H1 (cell line): Measurements from ENCODE around the gene KIAA1755. TPM values are rescaled to one million over a fixed set of nuclear protein-coding genes. Genes with fewer than 3 reads are reported as not detected.

Source experiments
- BRCA1 ChIP-seq: IDR thresholded peaks from 2 replicates; pipeline ENCODE4 v1.6.1; 2012; ENCODE audit warnings: low read depth, low read length, improper control_type of control experiment
- CTBP2 ChIP-seq: IDR thresholded peaks from 2 replicates; pipeline ENCODE4 v1.7.0; 2011; ENCODE audit warnings: borderline replicate concordance, mild to moderate bottlenecking, moderate library complexity, mixed read lengths, low read length; ENCODE audit not compliant: insufficient read depth, insufficient read length
- KDM4A ChIP-seq: IDR thresholded peaks from one replicate; pipeline ENCODE4 v1.7.1; 2012; ENCODE audit warnings: low read depth, mild to moderate bottlenecking, moderate library complexity, low read length, inconsistent platforms; ENCODE audit not compliant: severe bottlenecking
- NRF1 ChIP-seq: IDR thresholded peaks from 2 replicates; pipeline ENCODE4 v1.6.1; 2011; ENCODE audit warnings: mild to moderate bottlenecking, low read depth, low read length, improper control_type of control experiment
- RFX5 ChIP-seq: IDR thresholded peaks from 2 replicates; pipeline ENCODE4 v1.6.1; 2011; ENCODE audit warnings: low read depth, low read length, improper control_type of control experiment, borderline replicate concordance
- SUZ12 ChIP-seq: fragments of 200-600 bp; sonication (generic); IDR thresholded peaks from 2 replicates; pipeline ENCODE4 v1.6.1; 2012; ENCODE audit warnings: mild to moderate bottlenecking, inconsistent platforms, low read length, moderate library complexity, mixed read lengths
- TCF12 ChIP-seq: IDR thresholded peaks from 2 replicates; pipeline ENCODE4 v1.6.1; 2011; ENCODE audit warnings: low read depth, mild to moderate bottlenecking, low read length
- TEAD4 ChIP-seq: IDR thresholded peaks from 2 replicates; pipeline ENCODE4 v1.6.1; 2012; ENCODE audit warnings: low read depth, low read length, inconsistent platforms, mixed read lengths
- polyA plus RNA-seq, 7 experiments: library from polyadenylated mRNA; depleted of rRNA in 3 of 7; stranded (reverse) in 5 of 7; unstranded in 2 of 7; fragments of >200 nt in 5 of 7; fragments of 200-250 nt in 2 of 7; gene quantifications; 1 replicate in 5 of 7; 2 replicates in 1 of 7; 4 replicates in 1 of 7; pipeline versions ENCODE4 v1.2.1 to v1.2.3, GENCODE V29; 2011 to 2013; ENCODE audit warnings: missing spikeins in 2 of 7, mixed read lengths in 2 of 7
- total RNA-seq: library from RNA; stranded (reverse); fragmentation: NEBNext Ultra II Directional; extraction: Animal tissue kit (Norgen Biotek cat#: 25700); gene quantifications from 2 replicates; pipeline ENCODE4 v1.2.1, GENCODE V29; 2021
- TF ChIP-seq, protein P1 (sequence below): fragments of 300-600 bp; sonication (generic); IDR thresholded peaks from 2 replicates; pipeline ENCODE4 v1.7.1; 2012; ENCODE audit warnings: low read length, moderate library complexity, mild to moderate bottlenecking, inconsistent platforms; ENCODE audit not compliant: insufficient replicate concordance

Gene KIAA1755
- total and polyA plus RNA-seq, 2 of the 8 experiments (the other 6 are each of a cell fraction or from before 2014, with no cell fraction given), result 0.23 TPM; not detected in 1

DNA sequence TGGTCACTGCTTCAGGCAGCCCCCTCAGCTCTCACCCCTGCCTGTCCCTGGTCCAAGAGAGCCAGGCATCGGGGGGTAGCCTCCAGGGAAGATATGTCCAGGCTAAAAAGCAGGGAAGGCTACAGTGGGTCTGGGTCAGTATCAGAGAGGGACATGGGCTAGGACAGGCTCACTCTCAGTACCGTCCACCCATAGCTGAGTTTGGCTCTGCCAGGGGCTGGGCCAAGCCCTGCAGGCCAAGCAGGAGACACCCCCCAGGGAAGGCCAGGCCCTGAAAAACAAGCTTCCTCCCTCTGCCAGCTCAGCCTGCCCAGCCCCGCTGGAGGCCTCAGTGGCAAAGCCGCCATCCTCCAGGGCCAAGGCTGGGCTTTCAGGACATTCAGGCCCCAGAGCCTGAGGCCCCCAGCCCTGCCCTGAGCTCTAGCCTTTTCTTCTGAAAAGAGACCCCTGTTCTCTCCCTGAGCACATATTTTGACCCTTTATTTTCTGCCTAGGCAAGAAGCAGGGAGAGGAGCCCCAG is 66.9 kb downstream of the KIAA1755 start (continued):
- TF ChIP-seq, protein P1, sequence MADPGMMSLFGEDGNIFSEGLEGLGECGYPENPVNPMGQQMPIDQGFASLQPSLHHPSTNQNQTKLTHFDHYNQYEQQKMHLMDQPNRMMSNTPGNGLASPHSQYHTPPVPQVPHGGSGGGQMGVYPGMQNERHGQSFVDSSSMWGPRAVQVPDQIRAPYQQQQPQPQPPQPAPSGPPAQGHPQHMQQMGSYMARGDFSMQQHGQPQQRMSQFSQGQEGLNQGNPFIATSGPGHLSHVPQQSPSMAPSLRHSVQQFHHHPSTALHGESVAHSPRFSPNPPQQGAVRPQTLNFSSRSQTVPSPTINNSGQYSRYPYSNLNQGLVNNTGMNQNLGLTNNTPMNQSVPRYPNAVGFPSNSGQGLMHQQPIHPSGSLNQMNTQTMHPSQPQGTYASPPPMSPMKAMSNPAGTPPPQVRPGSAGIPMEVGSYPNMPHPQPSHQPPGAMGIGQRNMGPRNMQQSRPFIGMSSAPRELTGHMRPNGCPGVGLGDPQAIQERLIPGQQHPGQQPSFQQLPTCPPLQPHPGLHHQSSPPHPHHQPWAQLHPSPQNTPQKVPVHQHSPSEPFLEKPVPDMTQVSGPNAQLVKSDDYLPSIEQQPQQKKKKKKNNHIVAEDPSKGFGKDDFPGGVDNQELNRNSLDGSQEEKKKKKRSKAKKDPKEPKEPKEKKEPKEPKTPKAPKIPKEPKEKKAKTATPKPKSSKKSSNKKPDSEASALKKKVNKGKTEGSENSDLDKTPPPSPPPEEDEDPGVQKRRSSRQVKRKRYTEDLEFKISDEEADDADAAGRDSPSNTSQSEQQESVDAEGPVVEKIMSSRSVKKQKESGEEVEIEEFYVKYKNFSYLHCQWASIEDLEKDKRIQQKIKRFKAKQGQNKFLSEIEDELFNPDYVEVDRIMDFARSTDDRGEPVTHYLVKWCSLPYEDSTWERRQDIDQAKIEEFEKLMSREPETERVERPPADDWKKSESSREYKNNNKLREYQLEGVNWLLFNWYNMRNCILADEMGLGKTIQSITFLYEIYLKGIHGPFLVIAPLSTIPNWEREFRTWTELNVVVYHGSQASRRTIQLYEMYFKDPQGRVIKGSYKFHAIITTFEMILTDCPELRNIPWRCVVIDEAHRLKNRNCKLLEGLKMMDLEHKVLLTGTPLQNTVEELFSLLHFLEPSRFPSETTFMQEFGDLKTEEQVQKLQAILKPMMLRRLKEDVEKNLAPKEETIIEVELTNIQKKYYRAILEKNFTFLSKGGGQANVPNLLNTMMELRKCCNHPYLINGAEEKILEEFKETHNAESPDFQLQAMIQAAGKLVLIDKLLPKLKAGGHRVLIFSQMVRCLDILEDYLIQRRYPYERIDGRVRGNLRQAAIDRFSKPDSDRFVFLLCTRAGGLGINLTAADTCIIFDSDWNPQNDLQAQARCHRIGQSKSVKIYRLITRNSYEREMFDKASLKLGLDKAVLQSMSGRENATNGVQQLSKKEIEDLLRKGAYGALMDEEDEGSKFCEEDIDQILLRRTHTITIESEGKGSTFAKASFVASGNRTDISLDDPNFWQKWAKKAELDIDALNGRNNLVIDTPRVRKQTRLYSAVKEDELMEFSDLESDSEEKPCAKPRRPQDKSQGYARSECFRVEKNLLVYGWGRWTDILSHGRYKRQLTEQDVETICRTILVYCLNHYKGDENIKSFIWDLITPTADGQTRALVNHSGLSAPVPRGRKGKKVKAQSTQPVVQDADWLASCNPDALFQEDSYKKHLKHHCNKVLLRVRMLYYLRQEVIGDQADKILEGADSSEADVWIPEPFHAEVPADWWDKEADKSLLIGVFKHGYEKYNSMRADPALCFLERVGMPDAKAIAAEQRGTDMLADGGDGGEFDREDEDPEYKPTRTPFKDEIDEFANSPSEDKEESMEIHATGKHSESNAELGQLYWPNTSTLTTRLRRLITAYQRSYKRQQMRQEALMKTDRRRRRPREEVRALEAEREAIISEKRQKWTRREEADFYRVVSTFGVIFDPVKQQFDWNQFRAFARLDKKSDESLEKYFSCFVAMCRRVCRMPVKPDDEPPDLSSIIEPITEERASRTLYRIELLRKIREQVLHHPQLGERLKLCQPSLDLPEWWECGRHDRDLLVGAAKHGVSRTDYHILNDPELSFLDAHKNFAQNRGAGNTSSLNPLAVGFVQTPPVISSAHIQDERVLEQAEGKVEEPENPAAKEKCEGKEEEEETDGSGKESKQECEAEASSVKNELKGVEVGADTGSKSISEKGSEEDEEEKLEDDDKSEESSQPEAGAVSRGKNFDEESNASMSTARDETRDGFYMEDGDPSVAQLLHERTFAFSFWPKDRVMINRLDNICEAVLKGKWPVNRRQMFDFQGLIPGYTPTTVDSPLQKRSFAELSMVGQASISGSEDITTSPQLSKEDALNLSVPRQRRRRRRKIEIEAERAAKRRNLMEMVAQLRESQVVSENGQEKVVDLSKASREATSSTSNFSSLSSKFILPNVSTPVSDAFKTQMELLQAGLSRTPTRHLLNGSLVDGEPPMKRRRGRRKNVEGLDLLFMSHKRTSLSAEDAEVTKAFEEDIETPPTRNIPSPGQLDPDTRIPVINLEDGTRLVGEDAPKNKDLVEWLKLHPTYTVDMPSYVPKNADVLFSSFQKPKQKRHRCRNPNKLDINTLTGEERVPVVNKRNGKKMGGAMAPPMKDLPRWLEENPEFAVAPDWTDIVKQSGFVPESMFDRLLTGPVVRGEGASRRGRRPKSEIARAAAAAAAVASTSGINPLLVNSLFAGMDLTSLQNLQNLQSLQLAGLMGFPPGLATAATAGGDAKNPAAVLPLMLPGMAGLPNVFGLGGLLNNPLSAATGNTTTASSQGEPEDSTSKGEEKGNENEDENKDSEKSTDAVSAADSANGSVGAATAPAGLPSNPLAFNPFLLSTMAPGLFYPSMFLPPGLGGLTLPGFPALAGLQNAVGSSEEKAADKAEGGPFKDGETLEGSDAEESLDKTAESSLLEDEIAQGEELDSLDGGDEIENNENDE, result no peak
- TF ChIP-seq KDM4A, result no peak
- TF ChIP-seq NRF1, result no peak
- TF ChIP-seq CTBP2, result no peak
- no peak for TF ChIP-seq SUZ12
- TF ChIP-seq BRCA1, result no peak
- no peak for TF ChIP-seq TCF12
- no peak for TF ChIP-seq TEAD4
- no peak for TF ChIP-seq RFX5
